IMR-90 (cell line): ENCODE results near the gene LAMB2. TPM values are rescaled to one million over a fixed set of nuclear protein-coding genes. Genes with fewer than 3 reads are reported as not detected.

Experiments used
- ATAC-seq: fragments of 200-7000 bp; cut with Tn5 transposase; 2 replicates; pipeline ENCODE4 v1.9.1; 2020; ENCODE audit warnings: low read depth, mild to moderate bottlenecking, moderate library complexity
- BruUV-seq: library from RNA; stranded (reverse); fragments of 400-500 nt; replicated peaks from 2 replicates; lab custom pipeline; 2021; lab: Mats Ljungman, UMichigan
- CTCF ChIA-PET: fragments of 300-600 bp; formaldehyde crosslinking; extraction: SDS; loops from one replicate; lab custom pipeline; 2021; ENCODE audit warnings: antibody characterized with exemption; lab: Yijun Ruan, JAX
- POLR2A ChIA-PET: fragments of 300-600 bp; sonication (Branson Sonifier 250); formaldehyde crosslinking; loops from one replicate; lab custom pipeline; 2022; ENCODE audit warnings: antibody characterized with exemption; ENCODE audit not compliant: unreplicated experiment; lab: Charles Lee
- DNase-seq: peaks from one replicate; pipeline ENCODE4 v3.0.0; 2013
- H2AFZ ChIP-seq: replicated peaks from 2 replicates; pipeline ENCODE3; 2013; ENCODE audit warnings: low read length, mild to moderate bottlenecking; ENCODE audit not compliant: poor library complexity
- H2AK5ac ChIP-seq: 2 replicates; pipeline ENCODE4 v1.6.1; 2013; ENCODE audit warnings: low read depth, low read length, inconsistent platforms
- H2AK9ac ChIP-seq: replicated peaks from 2 replicates; pipeline ENCODE3; 2013; ENCODE audit warnings: mild to moderate bottlenecking, low read depth, low read length, moderate library complexity; ENCODE audit not compliant: poor library complexity
- H2BK120ac ChIP-seq: 2 replicates; pipeline ENCODE4 v1.6.1; 2013; ENCODE audit warnings: low read depth, low read length, inconsistent platforms
- H2BK15ac ChIP-seq: 3 replicates; pipeline ENCODE4 v1.6.1; 2013; ENCODE audit warnings: low read depth, low read length, inconsistent platforms
- H2BK20ac ChIP-seq: 2 replicates; pipeline ENCODE4 v1.6.1; 2013; ENCODE audit warnings: low read depth, mild to moderate bottlenecking, inconsistent platforms, low read length, moderate library complexity
- H2BK5ac ChIP-seq: 2 replicates; pipeline ENCODE4 v1.6.1; 2013; ENCODE audit warnings: mild to moderate bottlenecking, low read depth, low read length, inconsistent platforms; ENCODE audit not compliant: poor library complexity, severe bottlenecking
- H3K14ac ChIP-seq: replicated peaks from 2 replicates; pipeline ENCODE4 v1.6.1; 2013; ENCODE audit warnings: low read depth, low read length, inconsistent platforms
- H3K18ac ChIP-seq: 2 replicates; pipeline ENCODE4 v1.6.1; 2013; ENCODE audit warnings: low read depth, low read length, control low read depth
- H3K23ac ChIP-seq: 2 replicates; pipeline ENCODE4 v1.6.1; 2013; ENCODE audit warnings: low read depth, low read length, inconsistent platforms
- H3K27ac ChIP-seq: 2 replicates; pipeline ENCODE4 v1.5.1; 2013; ENCODE audit warnings: mild to moderate bottlenecking, control low read depth, low read length; ENCODE audit not compliant: insufficient read depth
- H3K27me3 ChIP-seq: 2 replicates; pipeline ENCODE4 v1.6.1; 2013; ENCODE audit warnings: low read length; ENCODE audit not compliant: control insufficient read depth, insufficient read depth
- H3K36me3 ChIP-seq: 2 replicates; pipeline ENCODE4 v1.6.1; 2013; ENCODE audit warnings: low read length, mixed read lengths; ENCODE audit not compliant: control insufficient read depth, insufficient read depth
- H3K4ac ChIP-seq: 2 replicates; pipeline ENCODE4 v1.6.1; 2013; ENCODE audit warnings: low read depth, low read length, inconsistent platforms
- H3K4me1 ChIP-seq: 2 replicates; pipeline ENCODE4 v1.6.1; 2013; ENCODE audit warnings: low read length, mixed read lengths; ENCODE audit not compliant: control insufficient read depth, insufficient read depth
- H3K4me2 ChIP-seq: 2 replicates; pipeline ENCODE4 v1.6.1; 2013; ENCODE audit warnings: low read depth, mild to moderate bottlenecking, control low read depth, low read length, moderate library complexity
- H3K4me3 ChIP-seq: 2 replicates; pipeline ENCODE4 v1.5.1; 2013; ENCODE audit warnings: low read depth, mild to moderate bottlenecking, control low read depth, low read length, moderate library complexity; ENCODE audit not compliant: insufficient read depth
- H3K56ac ChIP-seq: 2 replicates; pipeline ENCODE4 v1.6.1; 2013; ENCODE audit warnings: low read length, inconsistent platforms; ENCODE audit not compliant: insufficient read depth; ENCODE audit errors: extremely low read depth
- H3K79me1 ChIP-seq, 2 experiments: 2 replicates each; pipeline ENCODE4 v1.6.1; 2013; ENCODE audit warnings: low read length in 2 of 2, inconsistent platforms in 1 of 2, low read depth in 1 of 2
- H3K9ac ChIP-seq: 2 replicates; pipeline ENCODE4 v1.6.1; 2013; ENCODE audit warnings: low read depth, low read length, control low read depth
- H3K9me1 ChIP-seq: 2 replicates; pipeline ENCODE4 v1.6.1; 2013; ENCODE audit warnings: low read length, inconsistent platforms; ENCODE audit not compliant: insufficient read depth
- H3K9me3 ChIP-seq: 2 replicates; pipeline ENCODE4 v1.6.1; 2013; ENCODE audit warnings: low read length; ENCODE audit not compliant: control insufficient read depth, insufficient read depth
- H4K20me1 ChIP-seq: 2 replicates; pipeline ENCODE4 v1.6.1; 2013; ENCODE audit warnings: low read length, inconsistent platforms; ENCODE audit not compliant: insufficient read depth
- H4K5ac ChIP-seq: 2 replicates; pipeline ENCODE4 v1.6.1; 2013; ENCODE audit warnings: mild to moderate bottlenecking, low read depth, low read length, control low read depth
- H4K8ac ChIP-seq, 2 experiments: 2 replicates each; pipeline ENCODE4 v1.6.1; 2013; ENCODE audit warnings: low read depth in 2 of 2, low read length in 2 of 2, control low read depth in 1 of 2, inconsistent platforms in 1 of 2
- H4K91ac ChIP-seq: 2 replicates; pipeline ENCODE4 v1.6.1; 2013; ENCODE audit warnings: low read depth, low read length, inconsistent platforms; ENCODE audit not compliant: insufficient read depth
- CHD1 ChIP-seq: IDR thresholded peaks from 2 replicates; pipeline ENCODE4 v1.6.1; 2012; ENCODE audit warnings: low read depth, low read length, improper control_type of control experiment
- MXI1 ChIP-seq: IDR thresholded peaks from 2 replicates; pipeline ENCODE4 v1.6.1; 2012; ENCODE audit warnings: low read depth, mild to moderate bottlenecking, low read length, moderate library complexity, borderline replicate concordance
- POLR2A ChIP-seq: IDR thresholded peaks from 2 replicates; pipeline ENCODE4 v1.6.1; 2012; ENCODE audit warnings: mild to moderate bottlenecking, low read depth, low read length
- WGBS, 2 experiments: methylation state at CpG; one replicate each; pipeline versions ENCODE4 v1.1.5 to v1.1.7; 2013; ENCODE audit warnings: missing lambda C conversion rate in 2 of 2; ENCODE audit not compliant: insufficient read length in 1 of 2; ENCODE audit errors: extremely low coverage in 2 of 2; 5-methylcytosine and 5-hydroxymethylcytosine counted together
- dilution Hi-C: fragments of 300-500 bp; cut with HindIII; formaldehyde crosslinking; loops from one replicate; pipeline ENCODE4 v1.14.3; 2018; ENCODE audit warnings: low sequenced_read_pairs; ENCODE audit not compliant: unreplicated experiment
- in situ Hi-C: fragments of 300-500 bp; cut with MboI; formaldehyde crosslinking; loops from 3 replicates; pipeline ENCODE4 v1.14.3; 2019; ENCODE audit warnings: low sequenced_read_pairs, inconsistent platforms, mixed read lengths
- intact Hi-C: fragments of 100-400 bp; cut with micrococcal nuclease; formaldehyde crosslinking; loops from 2 replicates; pipeline ENCODE4 v1.10.0; 2022
- polyA plus RNA-seq, 3 experiments: library from polyadenylated mRNA; depleted of rRNA; stranded (reverse); fragments of >200 nt; gene quantifications; 2 replicates each; pipeline ENCODE4 v1.2.3, GENCODE V29; 2012; ENCODE audit warnings: low replicate concordance in 1 of 3
- total RNA-seq: library from RNA; depleted of rRNA; stranded (reverse); fragments of >200 nt; gene quantifications from 2 replicates; pipeline ENCODE4 v1.2.3, GENCODE V29; 2012

Gene LAMB2
- total and polyA plus RNA-seq, 2 of the 4 experiments (the other 2 are of a cell fraction): 213 to 570 TPM

DNA sequence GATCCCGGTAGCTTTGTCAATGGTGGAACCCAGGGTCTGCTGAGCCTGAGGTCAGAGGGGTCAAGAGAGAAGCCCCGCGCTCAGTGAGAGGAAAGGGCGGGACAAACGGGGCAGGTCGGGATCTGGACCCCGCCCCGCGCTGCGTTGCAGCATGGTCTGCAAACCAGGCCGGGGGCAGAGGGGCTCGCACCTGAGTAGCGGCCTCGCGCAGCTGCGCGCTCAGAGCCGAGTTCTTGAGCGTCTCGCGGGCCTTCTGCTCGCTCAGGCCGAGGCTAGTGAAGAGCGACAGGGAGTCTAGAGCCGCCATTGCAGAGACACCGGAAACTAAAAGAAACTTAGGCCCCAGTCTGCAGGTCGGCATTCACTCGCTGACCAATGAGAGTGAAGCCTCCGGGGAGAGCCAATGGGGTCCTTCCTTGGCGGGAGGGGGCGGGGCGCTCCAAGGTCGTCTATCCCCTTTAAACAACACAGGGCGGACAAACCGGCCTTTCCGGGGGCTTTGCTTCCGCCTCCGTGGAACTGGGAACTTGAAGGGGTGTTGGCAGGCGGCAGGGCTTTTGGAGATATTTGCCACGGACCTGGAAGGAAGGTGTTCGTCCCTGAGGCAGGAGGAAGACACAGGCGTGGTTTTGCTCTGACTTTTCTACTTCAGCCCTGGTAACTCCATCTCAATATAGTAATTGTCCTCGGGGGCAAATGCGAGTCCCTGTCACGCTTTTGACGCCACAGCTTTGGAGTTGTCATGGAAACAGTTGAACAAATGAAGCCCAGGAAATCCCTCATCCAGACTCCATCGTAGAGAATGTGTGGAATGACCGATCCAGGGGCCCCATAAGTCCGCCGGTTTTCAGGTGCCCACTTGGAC lies 28.2 kb downstream of the LAMB2 start, which contains the start of gene QARS1:
TSS of gene QARS1 (minus strand) at position 331 of the 865 bp plus-strand sequence. CDS start at position 307, 24 bp downstream.
- Histone ChIP-seq H3K27me3 (no peaks in the 10 kb centered on the region), H3K4me2 (peak within 1 kb of the TSS; percentile 99), H3K23ac (peak within 1 kb of the TSS; percentile 98), H2AFZ (peak within 1 kb of the TSS; percentile 98), H3K9ac (peak within 1 kb of the TSS; percentile 97), H4K8ac (peak within 1 kb of the TSS; percentile 64 to 97), H3K4me1 (peaks cover 9% of the 10 kb centered on the region), H4K5ac (peak within 1 kb of the TSS; percentile 93), H2BK120ac (peak within 1 kb of the TSS; percentile 67; the same call in 1 of the 2 replicates), H3K9me3 (no peaks in the 10 kb centered on the region), H3K36me3 (peaks cover 48% of the 10 kb centered on the region), H3K56ac (peak within 1 kb of the TSS; percentile 95), H3K27ac (peak within 1 kb of the TSS; percentile 93), H3K4ac (peak within 1 kb of the TSS; percentile 95), H2AK9ac (peak within 1 kb of the TSS; percentile 94), H2BK5ac (peak within 1 kb of the TSS; percentile 90), H2BK15ac (no peak within 1 kb of the TSS; the same call in 2 of the 3 replicates), H2BK20ac (peak within 1 kb of the TSS; percentile 37; the same call in 1 of the 2 replicates), H4K20me1 (no peaks in the 10 kb centered on the region), H3K18ac (peak within 1 kb of the TSS; percentile 62), H2AK5ac (peak within 1 kb of the TSS; percentile 98), H3K14ac (peak within 1 kb of the TSS; percentile 99), H3K4me3 (peak within 1 kb of the TSS; percentile 91), H3K9me1 (peaks cover 16% of the 10 kb centered on the region), H4K91ac (peak within 1 kb of the TSS; percentile 89), H3K79me1 (peaks cover 38 to 43% of the 10 kb centered on the region in 2 experiments)
- TF ChIP-seq POLR2A (peak; percentile 87), MXI1 (peak; percentile 74), CHD1 (no peak)
- WGBS, 2 experiments: 1% methylated on average over 20 of the region's 50 CpGs; no CpG with 5 or more reads in 1 of the 2 experiments
- dilution Hi-C loops: no loop called here
- TSS peak; percentile 51 for BruUV-seq
- DNase-seq: peak; percentile 88
- peak; percentile 99 for ATAC-seq
- intact Hi-C loops: no loop called here
- POLR2A ChIA-PET: interaction anchor here (1.3 kb wide), 1 partner anchor 83 kb away, joined by 3 read pairs; the partner anchor contains the start of gene NDUFAF3
- in situ Hi-C loops: no loop called here
- CTCF ChIA-PET: interaction anchor here (1.2 kb wide), 2 partner anchors 10 kb away, joined by 4 to 5 read pairs; partner anchors contain the start of gene QRICH1
